Measurements from ENCODE around the gene DNAJC4. TPM values are rescaled to one million over a fixed set of nuclear protein-coding genes. Genes with fewer than 3 reads are reported as not detected.

Gene DNAJC4
- total and polyA plus RNA-seq, 9 of the 15 experiments (the other 6 are each of a cell fraction or from before 2014, with no cell fraction given) = 4.0 to 32.6 (median 19.9) TPM

DNA sequence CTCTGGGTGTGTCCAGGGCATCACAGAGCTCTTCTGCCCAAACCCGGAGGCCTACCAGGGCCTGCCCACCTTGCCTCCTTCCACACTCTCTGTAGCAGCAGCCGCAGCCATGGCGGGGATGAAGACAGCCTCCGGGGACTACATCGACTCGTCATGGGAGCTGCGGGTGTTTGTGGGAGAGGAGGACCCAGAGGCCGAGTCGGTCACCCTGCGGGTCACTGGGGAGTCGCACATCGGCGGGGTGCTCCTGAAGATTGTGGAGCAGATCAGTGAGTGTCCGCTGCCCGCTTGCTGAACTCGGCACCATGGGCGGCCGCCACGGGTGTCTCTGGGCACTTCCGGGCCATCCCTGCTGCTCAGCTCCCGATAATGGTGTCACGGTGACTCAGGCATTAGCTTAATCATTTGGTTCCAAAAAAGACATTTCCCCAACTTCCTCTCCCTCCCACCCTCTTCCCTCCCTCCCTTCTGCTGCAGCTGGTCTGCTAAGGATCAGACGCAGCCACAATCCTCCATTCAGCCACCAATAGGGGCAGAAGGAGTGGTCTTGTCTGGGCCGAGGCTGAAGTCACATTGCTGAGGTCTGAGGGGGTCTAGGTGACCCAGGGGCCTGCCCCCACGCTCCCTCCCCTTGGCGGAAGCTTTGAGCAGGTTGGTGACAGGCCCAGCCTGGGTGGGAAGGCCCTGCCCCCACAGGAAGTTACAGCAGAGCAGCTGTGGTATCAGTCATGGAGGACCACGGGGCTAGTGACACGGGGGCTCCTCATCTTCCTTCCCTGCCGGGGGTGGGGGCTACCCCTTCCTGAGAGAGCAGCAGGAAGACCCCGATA lies 22.9 kb upstream of the DNAJC4 start (continued):
- TF ChIP-seq, protein P1, sequence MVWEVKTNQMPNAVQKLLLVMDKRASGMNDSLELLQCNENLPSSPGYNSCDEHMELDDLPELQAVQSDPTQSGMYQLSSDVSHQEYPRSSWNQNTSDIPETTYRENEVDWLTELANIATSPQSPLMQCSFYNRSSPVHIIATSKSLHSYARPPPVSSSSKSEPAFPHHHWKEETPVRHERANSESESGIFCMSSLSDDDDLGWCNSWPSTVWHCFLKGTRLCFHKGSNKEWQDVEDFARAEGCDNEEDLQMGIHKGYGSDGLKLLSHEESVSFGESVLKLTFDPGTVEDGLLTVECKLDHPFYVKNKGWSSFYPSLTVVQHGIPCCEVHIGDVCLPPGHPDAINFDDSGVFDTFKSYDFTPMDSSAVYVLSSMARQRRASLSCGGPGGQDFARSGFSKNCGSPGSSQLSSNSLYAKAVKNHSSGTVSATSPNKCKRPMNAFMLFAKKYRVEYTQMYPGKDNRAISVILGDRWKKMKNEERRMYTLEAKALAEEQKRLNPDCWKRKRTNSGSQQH (CRISPR knock-in tag; IDR thresholded peaks at IDR 0.05) = peak; percentile 45
- TF ChIP-seq ZC3H4 (CRISPR knock-in tag; IDR thresholded peaks at IDR 0.05; ENCODE audit: borderline replicate concordance) = no peak
- no peak; the same call in 1 of the 2 replicates for TF ChIP-seq ZBTB17 (CRISPR knock-in tag; IDR thresholded peaks at IDR 0.05)
- 0 out of 2 replicates have a peak, but pooled peaks have one; percentile 31 for TF ChIP-seq ELF4 (CRISPR knock-in tag; IDR thresholded peaks at IDR 0.05)
- no peak for TF ChIP-seq TCF7L2 (IDR thresholded peaks at IDR 0.05; ENCODE audit: low read depth, low read length)
- no peak for TF ChIP-seq SMC3 (conservative IDR thresholded peaks at IDR 0.05; ENCODE audit: insufficient read depth, low read depth, low read length)
- TF ChIP-seq JUN (IDR thresholded peaks at IDR 0.05; ENCODE audit: borderline replicate concordance, low read depth, low read length) = no peak
- TF ChIP-seq JUN (CRISPR knock-in tag; IDR thresholded peaks at IDR 0.05; ENCODE audit: borderline replicate concordance) = 0 out of 2 replicates have a peak, but pooled peaks have one; percentile 55
- TF ChIP-seq, protein P2, sequence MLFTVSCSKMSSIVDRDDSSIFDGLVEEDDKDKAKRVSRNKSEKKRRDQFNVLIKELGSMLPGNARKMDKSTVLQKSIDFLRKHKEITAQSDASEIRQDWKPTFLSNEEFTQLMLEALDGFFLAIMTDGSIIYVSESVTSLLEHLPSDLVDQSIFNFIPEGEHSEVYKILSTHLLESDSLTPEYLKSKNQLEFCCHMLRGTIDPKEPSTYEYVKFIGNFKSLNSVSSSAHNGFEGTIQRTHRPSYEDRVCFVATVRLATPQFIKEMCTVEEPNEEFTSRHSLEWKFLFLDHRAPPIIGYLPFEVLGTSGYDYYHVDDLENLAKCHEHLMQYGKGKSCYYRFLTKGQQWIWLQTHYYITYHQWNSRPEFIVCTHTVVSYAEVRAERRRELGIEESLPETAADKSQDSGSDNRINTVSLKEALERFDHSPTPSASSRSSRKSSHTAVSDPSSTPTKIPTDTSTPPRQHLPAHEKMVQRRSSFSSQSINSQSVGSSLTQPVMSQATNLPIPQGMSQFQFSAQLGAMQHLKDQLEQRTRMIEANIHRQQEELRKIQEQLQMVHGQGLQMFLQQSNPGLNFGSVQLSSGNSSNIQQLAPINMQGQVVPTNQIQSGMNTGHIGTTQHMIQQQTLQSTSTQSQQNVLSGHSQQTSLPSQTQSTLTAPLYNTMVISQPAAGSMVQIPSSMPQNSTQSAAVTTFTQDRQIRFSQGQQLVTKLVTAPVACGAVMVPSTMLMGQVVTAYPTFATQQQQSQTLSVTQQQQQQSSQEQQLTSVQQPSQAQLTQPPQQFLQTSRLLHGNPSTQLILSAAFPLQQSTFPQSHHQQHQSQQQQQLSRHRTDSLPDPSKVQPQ (CRISPR knock-in tag; IDR thresholded peaks at IDR 0.05; ENCODE audit: borderline replicate concordance) = no peak
- 0 out of 4 replicates have a peak, but pooled peaks of 1 of the 2 experiments have one; percentile 0 for TF ChIP-seq KDM1A (IDR thresholded peaks at IDR 0.05)
- no peak for TF ChIP-seq ADNP (tag; IDR thresholded peaks at IDR 0.05)
- TF ChIP-seq, protein P3, sequence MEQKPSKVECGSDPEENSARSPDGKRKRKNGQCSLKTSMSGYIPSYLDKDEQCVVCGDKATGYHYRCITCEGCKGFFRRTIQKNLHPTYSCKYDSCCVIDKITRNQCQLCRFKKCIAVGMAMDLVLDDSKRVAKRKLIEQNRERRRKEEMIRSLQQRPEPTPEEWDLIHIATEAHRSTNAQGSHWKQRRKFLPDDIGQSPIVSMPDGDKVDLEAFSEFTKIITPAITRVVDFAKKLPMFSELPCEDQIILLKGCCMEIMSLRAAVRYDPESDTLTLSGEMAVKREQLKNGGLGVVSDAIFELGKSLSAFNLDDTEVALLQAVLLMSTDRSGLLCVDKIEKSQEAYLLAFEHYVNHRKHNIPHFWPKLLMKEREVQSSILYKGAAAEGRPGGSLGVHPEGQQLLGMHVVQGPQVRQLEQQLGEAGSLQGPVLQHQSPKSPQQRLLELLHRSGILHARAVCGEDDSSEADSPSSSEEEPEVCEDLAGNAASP (IDR thresholded peaks at IDR 0.05) = no peak
- no peak for TF ChIP-seq ZNF699 (CRISPR knock-in tag; IDR thresholded peaks at IDR 0.05; ENCODE audit: insufficient replicate concordance)
- TF ChIP-seq, protein P4, sequence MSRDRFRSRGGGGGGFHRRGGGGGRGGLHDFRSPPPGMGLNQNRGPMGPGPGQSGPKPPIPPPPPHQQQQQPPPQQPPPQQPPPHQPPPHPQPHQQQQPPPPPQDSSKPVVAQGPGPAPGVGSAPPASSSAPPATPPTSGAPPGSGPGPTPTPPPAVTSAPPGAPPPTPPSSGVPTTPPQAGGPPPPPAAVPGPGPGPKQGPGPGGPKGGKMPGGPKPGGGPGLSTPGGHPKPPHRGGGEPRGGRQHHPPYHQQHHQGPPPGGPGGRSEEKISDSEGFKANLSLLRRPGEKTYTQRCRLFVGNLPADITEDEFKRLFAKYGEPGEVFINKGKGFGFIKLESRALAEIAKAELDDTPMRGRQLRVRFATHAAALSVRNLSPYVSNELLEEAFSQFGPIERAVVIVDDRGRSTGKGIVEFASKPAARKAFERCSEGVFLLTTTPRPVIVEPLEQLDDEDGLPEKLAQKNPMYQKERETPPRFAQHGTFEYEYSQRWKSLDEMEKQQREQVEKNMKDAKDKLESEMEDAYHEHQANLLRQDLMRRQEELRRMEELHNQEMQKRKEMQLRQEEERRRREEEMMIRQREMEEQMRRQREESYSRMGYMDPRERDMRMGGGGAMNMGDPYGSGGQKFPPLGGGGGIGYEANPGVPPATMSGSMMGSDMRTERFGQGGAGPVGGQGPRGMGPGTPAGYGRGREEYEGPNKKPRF (IDR thresholded peaks at IDR 0.05; ENCODE audit: low read depth, low read length) = no peak
- peak; percentile 88 for TF ChIP-seq POLR2A (conservative IDR thresholded peaks at IDR 0.05)
- TF ChIP-seq HDAC1 (IDR thresholded peaks at IDR 0.05) = peak in 1 of 2 experiments; percentile 76; a peak in 1 of 4 replicates
- 0 out of 2 replicates have a peak, but pooled peaks have one; percentile 29 for TF ChIP-seq ZNF584 (CRISPR knock-in tag; IDR thresholded peaks at IDR 0.05; ENCODE audit: low read depth)
